Pancreas (tissue), 10 donors: ENCODE measurements around the gene ZNF652. TPM values are rescaled to one million over a fixed set of nuclear protein-coding genes. Genes with fewer than 3 reads are reported as not detected.

Experiments used
- ATAC-seq, 4 donors: fragments of 200-7000 bp; cut with Tn5 transposase; one replicate each; pipeline versions ENCODE4 v1.8.0 to v1.9.1; 2020; ENCODE audit warnings: mild to moderate bottlenecking in 4 of 4, moderate library complexity in 4 of 4
- DNase-seq, 6 donors: peaks; one replicate each; pipeline ENCODE4 v3.0.0-alpha.2; 2020
- FAIRE-seq: peaks from 2 replicates; lab custom pipeline; 2012; peaks lifted over from hg19 to GRCh38; lab: Jason Lieb, UNC
- H3K27ac ChIP-seq, 4 donors: fragments of 200-600 bp; sonication (generic); 1 replicate in 3 of 4; 2 replicates in 1 of 4; pipeline versions ENCODE4 v1.5.0 to v1.8.0; 2020
- H3K27me3 ChIP-seq, 4 donors: fragments of 200-600 bp; one replicate each; pipeline ENCODE4 v1.8.0; 2021
- H3K36me3 ChIP-seq, 3 donors: fragments of 200-600 bp; sonication (generic) in 1 of 3; one replicate each; pipeline versions ENCODE4 v1.5.0 to v1.8.0; 2020 to 2021
- H3K4me1 ChIP-seq, 3 donors: fragments of 200-600 bp; one replicate each; pipeline ENCODE4 v1.8.0; 2021
- H3K4me3 ChIP-seq, 4 donors: fragments of 200-600 bp; sonication (generic) in 2 of 4; one replicate each; pipeline versions ENCODE4 v1.5.0 to v1.8.0; 2020 to 2021
- H3K9me3 ChIP-seq, 4 donors: fragments of 200-600 bp; one replicate each; pipeline ENCODE4 v1.8.0; 2021
- CTCF ChIP-seq, 4 donors: fragments of 200-600 bp; sonication (generic) in 3 of 4; IDR thresholded peaks; one replicate each; pipeline versions ENCODE4 v1.5.0 to v1.8.0; 2021; ENCODE audit warnings: antibody characterized with exemption in 4 of 4
- WGBS, 2 donors: extraction: QIAGEN DNeasy Blood & Tissue Kit; methylation state at CpG; one replicate each; pipeline ENCODE4 v1.1.7; 2013; 5-methylcytosine and 5-hydroxymethylcytosine counted together
- intact Hi-C, 3 donors: fragments of 100-400 bp; cut with DNase I; formaldehyde crosslinking; loops; one replicate each; pipeline versions ENCODE4 v1.11.1 to v1.14.2; 2022
- polyA plus RNA-seq, 2 donors: library from polyadenylated mRNA; stranded (reverse); fragments of 200-250 nt; gene quantifications; one replicate each; pipeline ENCODE4 v1.2.3, GENCODE V29; 2013
- total RNA-seq, 6 donors: library from RNA; stranded (reverse); fragmentation: NEBNext Ultra II Directional in 4 of 6; extraction: Animal tissue kit (Norgen Biotek cat#: 25700) in 4 of 6; gene quantifications; one replicate each; pipeline versions ENCODE4 v1.2.1 to v1.2.4, GENCODE V29; 2021 to 2023
- donor health status: healthy with polysubstance abuse.
- donor health status: DM: no; HTN: no; CAD: no; lungs with moderate emphysema.
- donor health status: DM: no; HTN: no; CAD: no.
- donor health status: control.
- donor health status: control.
- donor health status: Bipolar disorder and iron deficiency.
- donor health status: DM: yes; HTN: yes; CAD: no.
- donor health status: DM: no; HTN: no; CAD: no.
- donor health status: DM: no; HTN: no; CAD: no.
- donor health status: DM: yes; HTN: yes; CAD: no.

Gene ZNF652
- total and polyA plus RNA-seq, 8 donors = 16.8 to 32.4 (median 20.5) TPM

GRCh38 chr17:49316889-49317675, 45.0 kb downstream of the ZNF652 start:
- 85 to 88% methylated on average over 13 of the region's 13 CpGs for WGBS, 2 donors
- FAIRE-seq (no peak), ATAC-seq (no peak), DNase-seq (no peak)
- no peak for TF ChIP-seq CTCF (IDR thresholded peaks at IDR 0.05)
- intact Hi-C loops = loop anchor here in 2 of 3 donors (5.0 to 10.0 kb wide), 2 partner anchors 78 to 80 kb away; no protein-coding TSS in a partner anchor
- Histone ChIP-seq H3K9me3 (no peaks in the 10 kb centered on the region), H3K27me3 (no peaks in the 10 kb centered on the region), H3K4me3 (no peak overlapping the region), H3K27ac (no peak overlapping the region), H3K4me1 (peaks cover 4 to 5% (median 4%) of the 10 kb centered on the region in 3 donors), H3K36me3 (peaks cover 0 to 9% (median 0%) of the 10 kb centered on the region in 3 donors)

- no peak for TF ChIP-seq CTCF (IDR thresholded peaks at IDR 0.05)
- no peak overlapping the region for H3K27ac ChIP-seq
- H3K27me3 ChIP-seq = no peaks in the 10 kb centered on the region
- H3K4me1 ChIP-seq = peaks cover 4 to 5% (median 4%) of the 10 kb centered on the region in 3 donors
- WGBS, 2 donors = 46 to 53% methylated on average over 2 of the region's 2 CpGs
- H3K4me3 ChIP-seq = no peak overlapping the region
- peaks cover 0 to 17% (median 0%) of the 10 kb centered on the region in 3 donors for H3K36me3 ChIP-seq
- no peaks in the 10 kb centered on the region for H3K9me3 ChIP-seq
- ATAC-seq = no peak
- DNase-seq = no peak
- intact Hi-C loops = loop anchor here in 2 of 3 donors (5.0 to 10.0 kb wide), 2 partner anchors 79 to 81 kb away; no protein-coding TSS in a partner anchor
- no peak for FAIRE-seq
Observed at GRCh38 chr17:49316258-49316570, 45.8 kb downstream of the ZNF652 start.

DNA sequence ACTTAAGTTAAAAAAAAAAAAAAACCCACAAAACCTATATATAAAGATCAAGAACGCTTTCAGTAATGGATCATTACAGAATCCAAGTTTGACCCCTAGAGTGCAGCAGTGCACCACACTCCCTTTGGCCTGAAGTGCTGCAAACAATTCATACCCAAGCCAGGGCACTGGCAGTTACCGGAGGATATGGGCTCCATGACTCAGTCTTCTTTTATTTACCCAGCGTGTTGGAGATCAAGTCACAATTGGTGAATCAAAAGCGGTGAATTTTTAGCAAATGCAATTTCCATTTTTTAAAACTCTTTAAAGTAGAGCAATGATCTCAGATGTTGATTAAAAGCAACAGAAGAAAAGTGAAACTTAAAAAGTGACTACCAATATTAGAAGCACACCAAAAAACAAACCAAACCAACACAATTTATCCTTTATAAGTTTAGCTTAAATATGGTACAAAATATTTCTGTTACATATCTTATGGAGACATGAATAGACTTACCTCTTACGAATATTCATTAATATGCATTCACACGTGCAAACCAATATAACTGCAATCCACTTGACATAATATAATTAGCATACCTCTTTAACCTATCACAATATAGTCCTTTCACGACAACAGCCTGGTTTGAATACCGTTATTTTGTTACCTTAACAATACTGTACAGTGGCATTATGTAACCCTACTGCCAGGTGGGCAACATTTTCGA, 46.3 kb downstream of the ZNF652 start:
- H3K27ac ChIP-seq = no peak overlapping the region
- TF ChIP-seq CTCF (IDR thresholded peaks at IDR 0.05) = peak; percentile 38 to 78 (median 69)
- H3K36me3 ChIP-seq = peaks cover 0 to 17% (median 0%) of the 10 kb centered on the region in 3 donors
- no peaks in the 10 kb centered on the region for H3K9me3 ChIP-seq
- ATAC-seq = peak; percentile 100
- peaks cover 4 to 5% (median 4%) of the 10 kb centered on the region in 3 donors for H3K4me1 ChIP-seq
- no peaks in the 10 kb centered on the region for H3K27me3 ChIP-seq
- FAIRE-seq = peak; percentile 89
- intact Hi-C loops = loop anchor here in 2 of 3 donors (5.0 to 10.0 kb wide), 2 partner anchors 79 to 82 kb away; no protein-coding TSS in a partner anchor
- no peak overlapping the region for H3K4me3 ChIP-seq
- WGBS, 2 donors = 35 to 40% methylated on average over 9 of the region's 9 CpGs
- peak; percentile 58 to 84 (median 63) for DNase-seq

GRCh38 chr17:49312722-49313121, 49.3 kb downstream of the ZNF652 start:
- FAIRE-seq = no peak
- no peak for ATAC-seq
- Histone ChIP-seq H3K4me1 (peaks cover 4 to 5% (median 4%) of the 10 kb centered on the region in 3 donors), H3K36me3 (peaks cover 0 to 17% (median 0%) of the 10 kb centered on the region in 3 donors), H3K27me3 (no peaks in the 10 kb centered on the region), H3K9me3 (no peaks in the 10 kb centered on the region), H3K27ac (no peak overlapping the region), H3K4me3 (no peak overlapping the region)
- no peak for DNase-seq
- 77 to 80% methylated on average over 3 of the region's 3 CpGs for WGBS, 2 donors
- TF ChIP-seq CTCF (IDR thresholded peaks at IDR 0.05) = no peak
- intact Hi-C loops = loop anchor here in 1 of 3 donors (10.0 kb wide), 1 partner anchor 82 kb away; no protein-coding TSS in a partner anchor
